H9 (cell line): ENCODE measurements around the gene ADA. TPM values are rescaled to one million over a fixed set of nuclear protein-coding genes. Genes with fewer than 3 reads are reported as not detected.
"Not testable (repeated sequence)": the region's sequence is repeated elsewhere in the genome, so short reads cannot be mapped to it uniquely, and the experiment has no call there.

Source experiments
- DNase-seq: peaks from one replicate; pipeline ENCODE4 v3.0.0-alpha.2; 2017
- H2AFZ ChIP-seq: one replicate; pipeline ENCODE4 v1.6.1; 2013; ENCODE audit warnings: mild to moderate bottlenecking, low read length, control low read depth, moderate library complexity
- H2AK5ac ChIP-seq: 2 replicates; pipeline ENCODE4 v1.6.1; 2013; ENCODE audit warnings: low read length, control low read depth, mixed read lengths; ENCODE audit not compliant: insufficient read length
- H2BK120ac ChIP-seq: one replicate; pipeline ENCODE4 v1.6.1; 2013; ENCODE audit warnings: low read depth, mild to moderate bottlenecking, low read length, control low read depth, inconsistent platforms; ENCODE audit not compliant: poor library complexity, severe bottlenecking
- H2BK12ac ChIP-seq: 2 replicates; pipeline ENCODE4 v1.6.1; 2013; ENCODE audit warnings: low read length, control low read depth, mixed read lengths, low read depth; ENCODE audit not compliant: insufficient read length
- H2BK15ac ChIP-seq: 2 replicates; pipeline ENCODE4 v1.6.1; 2013; ENCODE audit warnings: low read depth, low read length, control low read depth
- H2BK20ac ChIP-seq: one replicate; pipeline ENCODE4 v1.6.1; 2013; ENCODE audit warnings: low read depth, mild to moderate bottlenecking, low read length, control low read depth, inconsistent platforms; ENCODE audit not compliant: poor library complexity, severe bottlenecking
- H2BK5ac ChIP-seq: 2 replicates; pipeline ENCODE4 v1.6.1; 2013; ENCODE audit warnings: low read length, control low read depth, mixed read lengths; ENCODE audit not compliant: insufficient read length
- H3K14ac ChIP-seq: 2 replicates; pipeline ENCODE4 v1.6.1; 2013; ENCODE audit warnings: low read length, control low read depth; ENCODE audit not compliant: insufficient read depth
- H3K18ac ChIP-seq: 2 replicates; pipeline ENCODE4 v1.6.1; 2013; ENCODE audit warnings: low read depth, mild to moderate bottlenecking, mixed read lengths, low read length, control low read depth; ENCODE audit not compliant: insufficient read length
- H3K23ac ChIP-seq: 2 replicates; pipeline ENCODE4 v1.6.1; 2013; ENCODE audit warnings: low read length, control low read depth, mixed read lengths, low read depth; ENCODE audit not compliant: insufficient read length
- H3K23me2 ChIP-seq: 2 replicates; pipeline ENCODE4 v1.6.1; 2013; ENCODE audit warnings: low read depth, mild to moderate bottlenecking, mixed read lengths, low read length, control low read depth; ENCODE audit not compliant: insufficient read length, poor library complexity, severe bottlenecking
- H3K27ac ChIP-seq: 2 replicates; pipeline ENCODE4 v1.5.1; 2013; ENCODE audit warnings: low read length, control low read depth, mixed read lengths, low read depth; ENCODE audit not compliant: insufficient read length
- H3K27me3 ChIP-seq: 2 replicates; pipeline ENCODE4 v1.6.1; 2013; ENCODE audit warnings: low read length, control low read depth, inconsistent platforms; ENCODE audit not compliant: insufficient read depth
- H3K4ac ChIP-seq: 2 replicates; pipeline ENCODE4 v1.6.1; 2013; ENCODE audit warnings: low read depth, mild to moderate bottlenecking, control low read depth, inconsistent platforms, low read length, moderate library complexity
- H3K4me1 ChIP-seq: 2 replicates; pipeline ENCODE4 v1.6.1; 2013; ENCODE audit warnings: low read length, control low read depth, inconsistent platforms; ENCODE audit not compliant: insufficient read depth
- H3K4me2 ChIP-seq: 2 replicates; pipeline ENCODE4 v1.6.1; 2013; ENCODE audit warnings: low read length, control low read depth, mixed read lengths; ENCODE audit not compliant: insufficient read length, insufficient read depth
- H3K56ac ChIP-seq: 2 replicates; pipeline ENCODE4 v1.6.1; 2013; ENCODE audit warnings: low read depth, mild to moderate bottlenecking, mixed read lengths, low read length, control low read depth; ENCODE audit not compliant: insufficient read length
- H3K79me1 ChIP-seq: 2 replicates; pipeline ENCODE4 v1.6.1; 2013; ENCODE audit warnings: low read depth, mild to moderate bottlenecking, moderate library complexity, low read length, control low read depth, inconsistent platforms; ENCODE audit not compliant: insufficient read depth, poor library complexity, severe bottlenecking
- H3K79me2 ChIP-seq: 2 replicates; pipeline ENCODE4 v1.6.1; 2013; ENCODE audit warnings: low read length, control low read depth, inconsistent platforms; ENCODE audit not compliant: insufficient read depth
- H3K9ac ChIP-seq: 2 replicates; pipeline ENCODE4 v1.6.1; 2013; ENCODE audit warnings: low read length, control low read depth, mixed read lengths; ENCODE audit not compliant: insufficient read length; ENCODE audit errors: extremely low read depth
- H3K9me3 ChIP-seq: one replicate; pipeline ENCODE4 v1.6.1; 2013; ENCODE audit warnings: low read depth, low read length, inconsistent platforms; ENCODE audit not compliant: control insufficient read depth
- H3T11ph ChIP-seq: one replicate; pipeline ENCODE4 v1.6.1; 2013; ENCODE audit warnings: mild to moderate bottlenecking, low read length, control low read depth, inconsistent platforms
- H4K20me1 ChIP-seq: one replicate; pipeline ENCODE4 v1.6.1; 2013; ENCODE audit not compliant: control insufficient read depth, insufficient read length, insufficient read depth
- H4K5ac ChIP-seq: 2 replicates; pipeline ENCODE4 v1.6.1; 2013; ENCODE audit warnings: low read depth, mild to moderate bottlenecking, mixed read lengths, low read length, control low read depth; ENCODE audit not compliant: insufficient read length
- H4K8ac ChIP-seq: replicated peaks from 2 replicates; pipeline ENCODE4 v1.6.1; 2013; ENCODE audit warnings: low read length, control low read depth, mixed read lengths, low read depth; ENCODE audit not compliant: insufficient read length
- H4K91ac ChIP-seq: 2 replicates; pipeline ENCODE4 v1.6.1; 2013; ENCODE audit warnings: low read depth, mild to moderate bottlenecking, moderate library complexity, mixed read lengths, low read length, control low read depth; ENCODE audit not compliant: insufficient read length
- H3K27ac Mint-ChIP-seq, 3 experiments: 2 replicates in 2 of 3; 3 replicates in 1 of 3; pipeline ENCODE4 v1.8.0; 2020 to 2021; ENCODE audit warnings: mixed read lengths in 3 of 3, mild to moderate bottlenecking in 1 of 3, moderate library complexity in 1 of 3
- H3K27me3 Mint-ChIP-seq: 2 replicates; pipeline ENCODE4 v1.8.0; 2021; ENCODE audit warnings: low read depth, mild to moderate bottlenecking, moderate library complexity, mixed read lengths
- H3K36me3 Mint-ChIP-seq, 3 experiments: 2 replicates in 2 of 3; 3 replicates in 1 of 3; pipeline ENCODE4 v1.8.0; 2020 to 2021; ENCODE audit warnings: low read depth in 3 of 3, mixed read lengths in 3 of 3; ENCODE audit not compliant: insufficient read depth in 1 of 3
- H3K4me1 Mint-ChIP-seq, 2 experiments: 2 replicates each; pipeline ENCODE4 v1.8.0; 2020; ENCODE audit warnings: mixed read lengths in 2 of 2
- H3K4me3 Mint-ChIP-seq, 2 experiments: 2 replicates in 1 of 2; 3 replicates in 1 of 2; pipeline ENCODE4 v1.8.0; 2020 to 2021; ENCODE audit warnings: mild to moderate bottlenecking in 2 of 2, mixed read lengths in 2 of 2, moderate library complexity in 1 of 2
- H3K9me3 Mint-ChIP-seq, 2 experiments: 2 replicates in 1 of 2; 3 replicates in 1 of 2; pipeline ENCODE4 v1.8.0; 2020; ENCODE audit warnings: mild to moderate bottlenecking in 2 of 2, mixed read lengths in 2 of 2, moderate library complexity in 1 of 2
- WGBS: extraction: QIAGEN DNeasy Blood & Tissue Kit; methylation state at CpG from one replicate; pipeline ENCODE4 v1.1.7; 2013; ENCODE audit warnings: missing lambda C conversion rate, low lambda C conversion rate, mixed read lengths; ENCODE audit not compliant: insufficient read length; ENCODE audit errors: extremely low coverage; 5-methylcytosine and 5-hydroxymethylcytosine counted together
- total RNA-seq: library from RNA; stranded (reverse); gene quantifications from 2 replicates; pipeline ENCODE4 v1.2.1, GENCODE V29; 2021
- TF ChIP-seq, protein P1 (sequence below): fragments of 200-600 bp; sonication (generic); conservative IDR thresholded peaks from 3 replicates; pipeline ENCODE4 v1.8.0; 2021; ENCODE audit warnings: antibody characterized with exemption, mild to moderate bottlenecking

The ADA gene
- total RNA-seq, 1 experiment from 2014 or later, result 22.0 TPM

- TF ChIP-seq, protein P1, sequence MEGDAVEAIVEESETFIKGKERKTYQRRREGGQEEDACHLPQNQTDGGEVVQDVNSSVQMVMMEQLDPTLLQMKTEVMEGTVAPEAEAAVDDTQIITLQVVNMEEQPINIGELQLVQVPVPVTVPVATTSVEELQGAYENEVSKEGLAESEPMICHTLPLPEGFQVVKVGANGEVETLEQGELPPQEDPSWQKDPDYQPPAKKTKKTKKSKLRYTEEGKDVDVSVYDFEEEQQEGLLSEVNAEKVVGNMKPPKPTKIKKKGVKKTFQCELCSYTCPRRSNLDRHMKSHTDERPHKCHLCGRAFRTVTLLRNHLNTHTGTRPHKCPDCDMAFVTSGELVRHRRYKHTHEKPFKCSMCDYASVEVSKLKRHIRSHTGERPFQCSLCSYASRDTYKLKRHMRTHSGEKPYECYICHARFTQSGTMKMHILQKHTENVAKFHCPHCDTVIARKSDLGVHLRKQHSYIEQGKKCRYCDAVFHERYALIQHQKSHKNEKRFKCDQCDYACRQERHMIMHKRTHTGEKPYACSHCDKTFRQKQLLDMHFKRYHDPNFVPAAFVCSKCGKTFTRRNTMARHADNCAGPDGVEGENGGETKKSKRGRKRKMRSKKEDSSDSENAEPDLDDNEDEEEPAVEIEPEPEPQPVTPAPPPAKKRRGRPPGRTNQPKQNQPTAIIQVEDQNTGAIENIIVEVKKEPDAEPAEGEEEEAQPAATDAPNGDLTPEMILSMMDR, result no peak
- no peak overlapping the region for H2BK5ac ChIP-seq
- H4K91ac ChIP-seq, result no peak overlapping the region
- no peak overlapping the region for H3K56ac ChIP-seq
- DNase-seq, result no peak
- Mint-ChIP-seq H3K27me3 (no peaks in the 10 kb centered on the region), H3K36me3 (peaks cover 0 to 7% (median 4%) of the 10 kb centered on the region in 3 experiments; a peak in 3 of 7 replicates), H3K27ac (no peak overlapping the region), H3K4me1 (peaks cover 31 to 41% of the 10 kb centered on the region in 2 experiments), H3K4me3 (no peak overlapping the region), H3K9me3 (no peaks in the 10 kb centered on the region)
- H3K23ac ChIP-seq, result no peak overlapping the region
- H2BK12ac ChIP-seq, result no peak overlapping the region
- no peak overlapping the region for H3K4ac ChIP-seq
- no peaks in the 10 kb centered on the region for H3K79me2 ChIP-seq
- H3K14ac ChIP-seq, result no peak overlapping the region
- H3T11ph ChIP-seq, result no peak overlapping the region
- no peaks in the 10 kb centered on the region for H3K9me3 ChIP-seq
- H4K5ac ChIP-seq, result no peak overlapping the region
- no peaks in the 10 kb centered on the region for H3K27me3 ChIP-seq
- no peak overlapping the region for H2BK20ac ChIP-seq
- H2AFZ ChIP-seq, result no peak overlapping the region
- H3K18ac ChIP-seq, result no peak overlapping the region
- no peak overlapping the region for H2BK15ac ChIP-seq
- no peak overlapping the region for H3K4me2 ChIP-seq
- H2AK5ac ChIP-seq, result no peak overlapping the region
- H3K4me1 ChIP-seq, result peaks cover 12% of the 10 kb centered on the region; the same call in 1 of the 2 replicates
- H3K23me2 ChIP-seq, result no peaks in the 10 kb centered on the region
- H3K9ac ChIP-seq, result no peak overlapping the region
- H2BK120ac ChIP-seq, result no peak overlapping the region
- no peak overlapping the region for H4K8ac ChIP-seq
- no peaks in the 10 kb centered on the region for H4K20me1 ChIP-seq
- no CpG with 5 or more reads among the region's 4 CpGs for WGBS
- H3K79me1 ChIP-seq, result no peaks in the 10 kb centered on the region
- no peak overlapping the region for H3K27ac ChIP-seq
Observed at GRCh38 chr20:44589537-44589936, 62.0 kb downstream of the ADA start.

DNA sequence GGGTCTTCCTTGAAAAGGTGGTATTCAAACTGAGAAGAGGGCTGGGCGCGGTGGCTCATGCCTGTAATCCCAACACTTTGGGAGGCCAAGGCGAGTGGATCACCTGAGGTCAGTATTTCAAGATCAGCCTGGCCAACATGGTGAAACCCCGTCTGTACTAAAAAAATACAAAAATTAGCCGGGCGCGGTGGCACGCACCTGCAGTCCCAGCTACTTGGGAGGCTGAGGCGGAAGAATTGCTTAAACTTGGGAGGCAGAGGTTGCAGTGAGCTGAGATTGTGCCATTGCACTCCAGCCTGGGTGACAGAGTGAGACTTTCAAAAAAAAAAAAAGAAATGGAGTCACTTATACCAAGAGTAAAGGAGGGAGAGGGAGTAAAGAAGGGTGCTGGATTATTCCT lies 63.2 kb downstream of the ADA start:
- H3K23ac ChIP-seq, H3K27me3 ChIP-seq, H2BK15ac ChIP-seq, H2AFZ ChIP-seq, DNase-seq, H3K9ac ChIP-seq, H3K4me3 Mint-ChIP-seq, H2BK5ac ChIP-seq, H4K91ac ChIP-seq, H3K4me2 ChIP-seq, H2AK5ac ChIP-seq, H3K36me3 Mint-ChIP-seq, H4K20me1 ChIP-seq, H3K18ac ChIP-seq, H3K56ac ChIP-seq, H3K27ac Mint-ChIP-seq, H3K9me3 Mint-ChIP-seq, H2BK12ac ChIP-seq, H3K27me3 Mint-ChIP-seq, H3T11ph ChIP-seq, H3K14ac ChIP-seq, H3K4ac ChIP-seq, H4K8ac ChIP-seq, H3K27ac ChIP-seq, H3K79me2 ChIP-seq, H2BK120ac ChIP-seq, H3K23me2 ChIP-seq, H4K5ac ChIP-seq, H3K9me3 ChIP-seq, H2BK20ac ChIP-seq, H3K79me1 ChIP-seq: not testable (repeated sequence)
- WGBS, result no CpG with 5 or more reads among the region's 9 CpGs
- peaks cover 12% of the 10 kb centered on the region; the same call in 1 of the 2 replicates for H3K4me1 ChIP-seq
- peaks cover 31 to 34% of the 10 kb centered on the region in 2 experiments for H3K4me1 Mint-ChIP-seq
